HG02884 (cell line): ENCODE results near the gene BEST1.
A peak's percentile ranks its signal among the peaks of the same experiment; 100 is the strongest.
"Not testable (repeated sequence)": the region's sequence is repeated elsewhere in the genome, so short reads cannot be mapped to it uniquely, and the experiment has no call there.

ENCODE experiments used
- ATAC-seq: cut with Tn5 transposase; IDR thresholded peaks from one replicate; pipeline ENCODE4 v1.9.1; 2021; ENCODE audit warnings: mild to moderate bottlenecking, moderate library complexity; ENCODE audit not compliant: unreplicated experiment

The BEST1 gene

DNA sequence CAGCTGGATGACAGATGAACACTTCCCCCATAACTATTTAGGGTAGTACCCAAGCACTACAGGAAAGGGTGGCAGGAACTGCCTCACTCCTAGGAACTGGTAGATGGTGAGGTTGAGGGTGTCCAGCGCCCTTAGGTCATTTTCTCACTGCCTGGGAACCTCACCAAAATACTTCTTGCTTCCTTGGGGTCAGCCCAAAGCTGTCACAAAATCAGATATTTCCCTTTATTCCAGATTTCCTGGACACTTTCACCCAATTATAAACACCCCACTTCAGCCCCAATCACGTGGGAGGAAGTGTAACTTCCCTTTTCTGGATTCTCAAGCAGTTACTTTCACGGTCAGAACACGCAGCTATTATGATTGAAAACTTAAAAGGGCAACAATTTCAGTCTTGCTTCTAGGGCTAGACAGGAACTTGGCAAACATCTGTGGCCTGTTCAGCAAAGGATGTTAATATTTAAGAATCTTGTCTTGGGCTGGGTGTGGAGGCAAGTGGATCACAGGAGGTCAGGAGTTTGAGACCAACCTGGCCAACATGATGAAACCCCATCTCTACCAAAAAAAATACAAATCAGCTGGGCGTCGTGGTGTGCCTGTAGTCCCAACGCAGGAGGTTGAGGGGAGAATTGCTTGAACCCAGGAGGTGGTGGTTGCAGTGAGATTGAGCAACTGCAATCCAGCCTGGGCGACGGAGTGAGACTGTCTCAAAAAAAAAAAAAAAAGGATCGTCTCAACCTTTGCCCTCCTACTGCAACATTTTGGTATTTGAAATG is 13.3 kb downstream of the BEST1 start:
- ATAC-seq = no peak

DNA sequence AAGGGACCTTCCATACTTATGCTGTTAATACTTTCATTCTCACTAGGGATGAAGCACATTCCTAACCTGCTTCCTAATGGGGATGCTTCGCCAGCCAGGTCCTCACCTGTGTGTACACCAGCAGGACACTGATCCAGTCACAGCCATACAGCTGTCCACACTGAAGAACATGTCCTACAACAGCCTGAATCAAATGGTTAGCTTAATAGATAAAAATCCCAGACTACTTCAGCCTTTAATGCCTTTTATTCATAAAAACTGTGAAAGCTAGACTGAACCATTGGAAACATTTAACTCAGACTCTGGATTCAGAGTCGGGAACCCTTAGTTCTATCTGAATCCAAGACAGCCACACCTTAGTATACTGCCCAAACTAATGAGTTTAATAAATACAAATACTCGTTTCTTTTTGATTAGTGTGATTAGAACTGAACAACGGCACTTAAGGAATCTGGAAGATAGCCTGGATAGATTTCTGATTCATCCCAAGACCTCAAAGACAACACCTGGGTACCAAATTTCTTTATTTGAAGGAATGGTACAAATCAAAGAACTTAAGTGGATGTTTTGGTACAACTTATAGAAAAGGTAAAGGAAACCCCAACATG is 14.0 kb downstream of the BEST1 start:
- ATAC-seq = no peak

DNA sequence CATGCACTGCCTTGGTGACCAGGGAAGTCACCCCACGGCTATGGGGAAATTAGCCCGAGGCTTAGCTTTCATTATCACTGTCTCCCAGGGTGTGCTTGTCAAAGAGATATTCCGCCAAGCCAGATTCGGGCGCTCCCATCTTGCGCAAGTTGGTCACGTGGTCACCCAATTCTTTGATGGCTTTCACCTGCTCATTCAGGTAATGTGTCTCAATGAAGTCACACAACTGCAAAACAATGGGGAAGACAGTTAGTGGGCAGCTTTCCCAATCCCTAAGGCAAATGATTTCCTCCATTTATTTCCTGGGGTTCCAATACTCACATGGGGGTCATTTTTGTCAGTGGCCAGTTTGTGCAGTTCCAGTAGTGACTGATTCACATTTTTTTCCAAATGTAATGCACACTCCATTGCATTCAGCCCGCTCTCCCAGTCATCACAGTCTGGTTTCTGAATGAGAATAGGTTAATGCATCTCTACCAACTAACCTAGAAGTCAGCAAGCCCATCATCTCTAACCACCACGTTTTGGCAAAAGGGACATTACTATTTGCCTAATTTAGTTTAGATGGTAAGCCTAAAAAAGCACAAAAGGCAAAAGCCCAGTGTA is 14.6 kb downstream of the BEST1 start:
- ATAC-seq = not testable (repeated sequence)

DNA sequence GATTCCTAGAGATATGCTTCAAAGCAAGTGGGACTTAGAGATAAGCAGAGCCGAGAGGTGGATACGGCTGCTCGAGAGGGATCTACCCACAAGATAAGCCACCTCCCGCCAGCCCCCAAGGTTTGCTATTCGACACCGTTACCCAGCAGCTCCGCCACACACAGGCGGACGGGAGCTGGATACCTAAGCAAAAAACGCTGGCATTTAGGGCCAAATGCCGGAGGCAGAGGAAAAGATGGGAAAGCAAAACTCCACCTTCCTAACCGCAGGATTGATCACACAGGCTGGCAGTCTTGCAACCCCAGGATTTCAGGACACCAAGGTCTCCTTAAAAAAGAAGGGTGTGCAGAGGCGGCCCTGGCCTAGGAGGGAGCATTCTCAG is 16.6 kb downstream of the BEST1 start:
- ATAC-seq = no peak

DNA sequence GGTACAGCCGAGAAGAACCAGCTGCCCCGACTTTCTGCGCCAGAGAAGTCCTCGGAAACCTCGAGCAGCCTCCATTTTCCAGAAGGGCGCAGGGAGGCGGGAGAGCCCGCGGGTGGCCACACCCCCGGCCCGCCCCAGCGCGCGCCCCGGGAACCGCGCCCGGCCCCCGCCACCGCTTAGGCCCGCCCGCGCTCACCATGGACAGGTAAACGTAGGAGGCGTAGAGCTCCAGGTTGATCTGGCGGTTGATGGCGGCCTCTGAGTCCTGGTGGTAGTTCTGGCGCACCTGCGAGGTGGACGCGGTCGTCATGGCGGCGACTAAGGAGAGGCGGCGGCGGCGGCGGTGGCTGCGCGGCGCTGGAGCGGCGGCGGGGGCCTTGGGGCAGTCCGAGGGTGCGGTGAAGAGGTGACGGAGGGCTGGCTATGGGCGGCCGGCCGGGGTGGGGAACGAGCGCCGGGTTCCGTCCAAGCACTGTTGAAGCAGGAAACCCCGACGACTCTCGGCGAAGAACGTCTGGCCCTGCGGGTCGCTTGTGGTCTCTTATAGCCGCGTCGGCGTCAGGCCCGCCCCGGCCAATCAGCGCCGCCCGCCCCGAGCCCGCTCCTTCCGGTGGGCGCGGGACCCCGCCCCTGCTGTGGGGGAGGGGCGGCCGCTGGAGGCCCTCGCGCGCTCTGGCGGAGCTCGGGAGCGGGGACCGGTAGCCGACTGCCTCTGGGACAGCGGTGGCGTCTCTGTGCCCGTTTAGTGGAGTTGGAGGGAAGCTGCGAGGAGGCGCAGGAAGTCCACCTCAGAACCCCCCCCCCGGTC is 17.2 kb downstream of the BEST1 start, which contains the start of gene FTH1:
Gene FTH1, minus strand, starts transcription at position 519 of the 808 bp plus-strand sequence. Its CDS starts 209 bp downstream, at position 310.
- peak; percentile 50 for ATAC-seq

DNA sequence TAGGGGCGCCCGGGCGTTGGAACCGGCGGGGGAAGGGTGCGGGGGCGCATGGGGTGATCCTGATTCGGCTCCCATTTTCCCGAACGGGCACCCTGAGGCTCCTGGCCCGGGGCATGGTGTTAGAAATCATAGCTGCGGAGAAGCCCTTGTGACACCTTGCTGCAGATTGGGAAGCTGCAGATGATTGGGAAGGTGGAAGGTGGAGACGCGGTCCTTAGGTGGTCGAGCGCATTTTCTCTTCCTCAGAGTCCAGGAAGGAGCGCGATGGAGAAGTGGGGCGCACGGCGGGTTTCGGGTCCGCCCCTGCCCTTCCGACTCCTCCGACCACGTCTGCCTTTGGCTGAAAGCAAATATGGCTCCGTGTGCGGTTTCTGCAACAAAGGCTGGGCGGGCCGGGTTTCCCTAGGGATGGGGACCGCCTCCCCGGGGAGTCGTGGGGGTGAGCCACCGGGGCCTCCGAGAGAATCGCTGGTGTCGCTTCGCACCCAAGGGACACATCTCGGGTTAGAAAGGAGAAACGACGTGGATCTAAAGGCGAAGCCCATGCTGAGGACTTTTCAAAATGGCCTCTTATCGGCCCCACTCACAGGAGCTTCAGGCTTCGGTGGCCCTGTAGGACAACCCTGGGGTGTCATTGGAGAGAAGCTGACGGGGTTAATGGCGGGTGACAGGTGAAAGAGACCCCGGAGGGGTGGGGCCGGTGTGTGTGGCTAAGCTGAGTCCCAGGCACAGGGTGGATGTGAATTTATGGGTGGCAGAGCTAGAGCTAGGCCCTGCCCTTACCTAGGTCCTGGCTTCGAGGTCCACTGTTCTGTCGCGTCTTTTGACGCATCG is 18.0 kb downstream of the BEST1 start:
- ATAC-seq = peak; percentile 22

DNA sequence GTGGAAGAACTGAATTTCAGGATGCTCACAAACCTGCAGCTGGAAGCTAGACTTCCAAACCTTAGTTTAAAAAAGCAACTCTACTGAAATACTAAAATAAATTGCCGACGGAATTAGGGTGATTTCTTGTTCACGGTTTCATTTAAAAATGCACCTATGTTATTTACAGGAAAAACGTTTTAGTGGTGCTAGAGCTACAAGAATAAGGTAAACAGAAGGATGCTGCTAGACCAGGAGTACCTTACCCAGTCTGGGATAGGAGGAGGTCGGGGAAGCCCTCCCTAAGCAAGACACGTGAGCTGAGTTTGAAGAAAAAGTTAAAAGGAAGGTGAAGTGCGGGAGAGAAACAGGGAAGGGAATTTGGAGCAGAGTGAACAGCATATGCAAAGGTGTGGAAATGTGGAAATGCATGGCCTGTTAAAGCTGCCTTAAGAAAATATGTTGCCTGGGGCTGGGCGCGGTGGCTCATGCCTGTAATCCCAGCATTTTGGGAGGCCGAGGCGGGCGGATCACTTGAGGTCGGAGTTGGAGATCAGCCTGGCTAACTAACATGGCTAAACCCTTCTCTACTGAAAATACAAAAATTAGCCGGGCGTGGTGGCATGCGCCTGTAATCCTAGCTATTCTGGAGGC is 18.7 kb downstream of the BEST1 start:
- ATAC-seq = no peak

DNA sequence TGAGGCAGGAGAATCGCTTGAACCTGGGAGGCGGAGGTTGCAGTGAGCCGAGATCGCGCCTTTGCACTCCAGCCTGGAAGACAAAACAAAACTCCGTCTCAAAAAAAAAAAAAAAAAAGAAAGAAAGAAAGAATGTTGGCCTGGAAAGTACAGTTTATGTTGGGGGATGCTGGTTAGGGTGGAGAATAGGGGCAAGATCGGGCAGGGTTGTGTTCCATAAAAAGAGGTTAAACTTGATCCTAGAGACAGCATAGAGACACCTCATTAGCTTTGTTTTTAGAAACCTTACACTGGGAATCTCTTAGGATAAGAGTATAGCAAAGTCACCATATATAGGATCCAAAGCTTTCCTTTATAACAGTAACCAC is 19.2 kb downstream of the BEST1 start:
- ATAC-seq = no peak

DNA sequence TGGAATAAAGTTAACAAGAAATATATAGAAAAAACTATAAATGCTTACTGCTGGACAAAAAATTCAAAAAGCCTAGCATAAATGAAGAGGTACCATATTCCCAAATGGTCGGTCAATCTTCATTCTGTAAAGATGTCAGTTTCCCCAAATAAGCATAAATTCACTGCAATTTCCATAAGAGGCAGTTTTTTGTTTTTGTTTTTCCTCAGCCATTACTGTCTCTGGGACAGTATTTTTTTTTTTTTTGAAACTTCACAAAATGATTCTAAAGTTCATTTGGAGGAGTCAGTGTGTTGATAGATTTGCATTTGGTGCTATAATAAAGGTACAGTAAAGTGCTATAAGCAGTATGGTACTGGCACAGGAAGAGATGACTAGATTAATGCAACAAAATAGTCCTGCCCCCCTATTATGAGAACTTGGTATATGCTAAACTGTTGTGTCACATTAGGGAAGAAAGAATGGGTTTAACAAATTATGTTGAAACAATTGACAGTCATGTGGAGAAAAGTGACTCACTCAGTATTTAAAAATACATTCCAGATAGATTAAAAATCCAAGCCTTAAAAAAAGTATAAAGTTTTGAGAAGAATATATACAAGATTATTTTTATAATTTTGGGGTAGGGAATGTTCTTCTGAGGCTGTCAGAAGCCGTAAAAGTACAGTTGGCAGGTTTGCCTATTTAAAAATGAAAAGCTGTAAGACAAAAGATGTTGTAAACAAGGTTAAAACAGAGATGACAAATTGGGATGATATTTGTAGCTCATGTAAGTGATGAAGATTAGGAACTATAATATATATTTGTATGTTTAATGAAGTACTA is 19.9 kb downstream of the BEST1 start:
- no peak for ATAC-seq

DNA sequence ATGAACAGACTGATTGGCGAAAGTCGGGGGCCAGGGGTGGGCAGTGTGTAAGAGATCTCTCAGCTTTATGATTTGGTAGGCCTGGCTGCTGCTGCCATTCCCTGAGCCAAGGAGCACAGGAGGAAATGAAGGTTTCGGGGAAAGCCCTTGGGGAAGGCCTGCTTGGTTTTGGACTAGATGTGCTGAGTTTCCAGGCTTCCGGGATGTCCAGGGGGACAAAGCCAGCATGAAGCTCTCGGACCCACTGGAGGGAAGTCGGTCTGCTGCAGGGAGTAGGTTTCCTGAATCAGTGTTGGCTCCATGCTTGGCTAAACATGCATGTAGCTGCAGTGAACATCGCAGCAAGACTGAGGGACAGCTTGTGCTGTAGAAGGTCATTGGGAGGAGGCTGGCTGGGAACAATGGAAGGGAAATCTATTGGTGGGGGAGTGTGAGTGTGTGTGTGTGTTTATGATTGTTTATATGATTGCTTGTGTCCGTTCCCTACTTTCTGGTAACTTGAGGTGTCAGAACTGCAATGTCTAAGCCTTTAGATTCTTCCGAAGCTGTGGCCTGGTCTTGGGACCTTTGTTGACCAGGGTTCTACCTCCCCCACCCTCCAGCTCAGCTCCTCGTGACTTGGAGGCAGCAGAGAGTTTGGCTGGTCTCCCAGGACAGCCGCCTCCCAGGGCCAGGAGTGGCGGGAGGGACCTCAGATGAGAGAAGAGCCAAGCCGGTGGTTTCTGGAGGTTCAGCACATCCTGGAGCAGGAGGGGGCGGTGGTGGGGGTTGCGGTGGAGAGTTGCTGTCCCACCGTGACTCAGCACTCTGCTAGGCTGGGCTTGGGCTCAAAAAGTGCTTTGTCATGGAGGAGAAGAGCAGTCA is 21.3 kb downstream of the BEST1 start:
- ATAC-seq = no peak

DNA sequence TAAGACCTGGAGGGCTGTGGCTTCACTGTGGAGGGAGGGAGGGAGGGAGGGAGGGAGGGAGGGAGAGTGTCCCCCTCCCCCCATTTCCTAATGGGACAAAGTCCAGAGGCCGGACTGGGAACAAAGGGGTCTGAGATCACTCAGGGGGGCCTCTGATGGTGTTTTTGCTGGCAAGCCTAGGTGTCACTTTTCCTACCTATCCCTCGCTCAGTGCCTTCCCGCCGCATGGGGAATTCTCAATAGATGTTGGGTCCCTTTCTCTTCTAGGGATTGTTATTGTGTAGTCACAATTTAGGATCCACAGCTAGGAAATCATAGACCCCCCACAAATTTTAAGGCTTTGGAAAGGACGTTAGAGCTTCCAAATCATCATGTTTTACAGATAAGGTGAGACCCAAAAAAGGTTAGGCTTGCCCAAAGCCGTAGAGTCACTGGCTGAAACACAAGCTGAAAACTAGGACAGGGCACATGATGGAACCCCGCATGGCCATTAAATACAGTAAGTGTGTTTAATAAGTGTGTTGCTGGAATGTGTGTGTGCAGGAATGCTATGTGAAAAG is 22.0 kb downstream of the BEST1 start:
- no peak for ATAC-seq

DNA sequence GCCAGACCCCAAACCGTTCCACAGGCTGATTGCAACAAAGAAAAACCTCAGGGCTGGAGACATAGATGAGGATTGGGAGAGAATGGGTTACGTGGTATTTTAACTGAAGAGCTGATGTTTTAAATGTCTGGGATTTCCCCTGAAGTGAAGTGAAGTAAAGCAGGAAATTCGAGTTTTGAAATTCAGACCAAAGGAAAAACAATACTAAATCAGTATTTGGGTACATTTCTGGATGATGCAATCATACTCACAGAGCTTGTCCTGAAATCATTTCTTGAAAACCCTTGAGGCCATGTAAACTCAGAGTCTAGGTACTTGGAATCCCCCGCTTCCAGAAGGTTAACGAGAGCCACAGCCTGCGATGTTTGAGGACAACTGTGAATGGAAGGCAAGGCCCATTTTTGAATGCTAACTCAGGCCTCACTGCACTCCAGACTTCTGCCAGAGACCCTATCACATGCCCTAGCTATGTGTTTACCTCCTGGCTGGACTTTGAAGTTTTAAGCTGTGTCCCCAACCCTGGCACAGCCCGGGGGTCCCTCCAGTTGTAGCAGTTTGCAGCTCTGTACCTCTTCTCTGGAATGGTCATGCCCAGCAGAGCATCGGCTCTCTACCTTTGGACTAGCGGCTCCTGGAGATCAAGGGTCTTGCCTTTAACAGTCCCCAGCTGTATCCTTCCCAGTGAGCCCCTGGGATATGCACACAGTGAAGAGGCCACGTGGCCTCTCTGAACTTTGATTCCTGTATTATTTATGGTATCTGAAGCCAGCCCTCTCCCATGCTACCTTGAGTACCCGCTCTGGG is 22.7 kb downstream of the BEST1 start:
- no peak for ATAC-seq

DNA sequence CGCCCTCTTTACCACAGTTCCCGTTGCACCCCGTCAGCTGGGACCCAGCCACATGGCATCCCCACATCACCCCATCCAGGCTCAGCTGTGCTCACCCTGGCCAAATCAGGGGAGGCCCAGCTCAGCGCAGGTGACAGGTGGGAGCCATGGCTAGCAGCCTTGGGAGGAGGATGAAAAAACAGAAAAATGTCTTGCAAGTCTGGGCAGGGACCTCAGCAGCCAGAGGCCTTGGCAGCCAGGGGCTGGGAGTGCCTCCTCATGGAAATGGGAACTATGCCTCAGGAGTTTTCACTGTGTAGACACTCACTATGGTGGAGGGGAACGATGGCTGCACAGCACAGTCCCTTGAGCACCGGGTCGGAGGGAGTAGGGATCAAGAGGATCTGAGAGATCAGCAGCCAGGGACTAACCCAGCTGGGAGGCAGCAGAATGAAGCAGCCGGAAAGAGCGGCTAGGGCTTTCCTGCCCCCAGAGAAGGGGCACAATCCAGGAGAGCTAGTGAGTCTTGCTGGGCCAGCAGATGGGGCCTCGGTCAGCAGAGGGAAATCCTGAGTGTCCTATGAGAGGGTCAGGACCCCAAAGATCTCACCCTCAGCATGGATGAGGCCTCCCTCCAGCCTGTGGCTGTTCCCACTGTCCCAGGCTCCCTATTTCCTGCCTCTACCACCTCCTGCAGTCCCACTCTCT is 23.5 kb downstream of the BEST1 start:
- no peak for ATAC-seq

DNA sequence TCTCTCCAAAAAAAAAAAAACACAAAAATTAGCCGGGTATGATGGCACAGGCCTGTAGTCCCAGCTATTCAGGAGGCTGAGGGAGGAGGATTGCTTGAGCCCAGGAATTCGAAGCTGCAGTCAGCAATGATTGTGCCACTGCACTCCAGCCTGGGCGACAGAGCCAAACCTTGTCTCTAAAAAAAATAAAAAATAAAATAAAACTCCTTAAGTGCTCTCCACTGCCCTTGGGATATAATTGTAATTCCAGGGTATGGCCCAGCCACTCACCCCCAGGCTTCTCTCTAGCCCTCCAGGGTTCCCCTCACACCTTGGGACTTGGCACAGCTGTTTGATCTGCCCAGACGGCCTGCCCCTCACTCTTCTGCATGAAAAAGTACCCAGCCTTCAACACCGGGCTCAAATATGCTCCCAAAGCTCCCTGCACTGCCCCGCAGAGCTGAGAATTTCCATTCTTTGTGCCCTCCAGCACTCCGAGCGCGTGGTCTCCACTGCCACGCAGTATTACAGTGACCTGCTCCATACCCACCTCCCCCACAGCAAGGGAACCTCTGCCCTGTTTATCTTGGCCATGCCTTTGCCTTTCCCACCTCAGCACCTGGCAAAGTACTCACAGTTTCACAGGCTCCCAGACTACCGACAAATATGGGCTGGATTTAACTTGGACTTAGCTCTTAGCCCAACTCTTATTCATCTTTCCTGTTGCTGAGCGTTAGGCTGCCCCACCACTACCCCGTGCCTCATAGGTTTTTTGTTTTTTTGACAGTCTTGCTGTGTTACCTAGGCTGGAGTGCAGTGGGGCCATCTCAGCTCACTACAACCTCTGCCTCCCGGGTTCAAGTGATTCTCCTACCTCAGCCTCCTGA is 24.8 kb downstream of the BEST1 start:
- no peak for ATAC-seq

DNA sequence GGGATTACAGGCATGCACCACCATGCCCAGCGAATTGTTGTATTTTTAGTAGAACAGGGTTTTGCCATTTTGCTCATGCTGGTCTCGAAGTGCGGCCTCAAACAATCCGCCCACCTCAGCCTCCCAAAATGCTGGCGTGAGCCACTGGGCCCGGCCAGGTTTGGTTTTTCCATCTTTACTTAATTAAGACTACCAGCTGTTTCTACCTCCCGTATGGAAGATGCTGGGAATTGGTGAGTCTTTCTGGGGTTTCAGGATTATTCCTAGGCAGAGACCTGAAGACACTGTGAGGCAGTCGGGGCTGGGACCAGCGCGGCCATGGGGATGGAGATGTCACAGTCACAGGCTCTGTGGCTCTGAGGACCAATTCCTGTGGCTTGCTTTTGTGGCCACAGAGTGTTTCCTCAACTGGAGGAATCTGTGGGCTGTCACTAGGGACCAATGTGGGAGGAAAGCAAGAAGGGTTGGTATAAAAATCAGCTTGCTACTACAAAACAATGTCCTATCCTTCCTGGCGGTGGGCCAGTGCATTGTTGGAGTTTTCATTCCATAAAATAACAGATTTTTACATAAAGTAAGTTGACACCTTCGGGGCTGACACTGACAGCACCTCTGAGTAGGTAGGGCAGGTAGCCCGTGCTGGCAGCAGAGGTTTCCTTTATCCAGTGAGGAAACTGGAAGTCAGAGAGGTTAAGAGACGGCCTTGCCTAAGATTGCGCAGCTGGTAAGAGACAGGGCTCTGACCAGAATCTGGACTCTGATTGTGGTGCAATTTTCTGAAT is 25.7 kb downstream of the BEST1 start:
- ATAC-seq = no peak
